MG63 (cell line): ENCODE measurements around the gene NHLRC1. TPM values are rescaled to one million over a fixed set of nuclear protein-coding genes. Genes with fewer than 3 reads are reported as not detected.

ENCODE experiments used
- total RNA-seq: library from RNA; depleted of rRNA; stranded (reverse); fragments of >200 nt; shearing (Covaris generic); gene quantifications from 2 replicates; pipeline ENCODE4 v1.2.3, GENCODE V29; 2014; ENCODE audit warnings: low replicate concordance; rRNA removed

Gene NHLRC1
- total RNA-seq, 1 experiment from 2014 or later = 0.49 TPM

Other genes with a start within 250 kb of the NHLRC1 start
- 9.5 and 11.3 TPM in 2 replicates for gene KIF13A, start 135.0 kb downstream of the NHLRC1 start, total RNA-seq
- 8.3 and 9.5 TPM in 2 replicates for gene TPMT, start 32.4 kb upstream of the NHLRC1 start, total RNA-seq
- gene KDM1B, start 32.7 kb upstream of the NHLRC1 start, total RNA-seq = 11.0 and 20.2 TPM in 2 replicates
- 86.4 and 160 TPM in 2 replicates for gene DEK, start 141.9 kb upstream of the NHLRC1 start, total RNA-seq